GM19193 (cell line): ENCODE results near the gene CEND1.

Experiments used
- POLR2A ChIP-seq: IDR thresholded peaks from 4 replicates; pipeline ENCODE4 v1.6.1; 2011; ENCODE audit not compliant: insufficient read depth, insufficient read length; ENCODE audit errors: extremely low read depth

CEND1 gene

DNA sequence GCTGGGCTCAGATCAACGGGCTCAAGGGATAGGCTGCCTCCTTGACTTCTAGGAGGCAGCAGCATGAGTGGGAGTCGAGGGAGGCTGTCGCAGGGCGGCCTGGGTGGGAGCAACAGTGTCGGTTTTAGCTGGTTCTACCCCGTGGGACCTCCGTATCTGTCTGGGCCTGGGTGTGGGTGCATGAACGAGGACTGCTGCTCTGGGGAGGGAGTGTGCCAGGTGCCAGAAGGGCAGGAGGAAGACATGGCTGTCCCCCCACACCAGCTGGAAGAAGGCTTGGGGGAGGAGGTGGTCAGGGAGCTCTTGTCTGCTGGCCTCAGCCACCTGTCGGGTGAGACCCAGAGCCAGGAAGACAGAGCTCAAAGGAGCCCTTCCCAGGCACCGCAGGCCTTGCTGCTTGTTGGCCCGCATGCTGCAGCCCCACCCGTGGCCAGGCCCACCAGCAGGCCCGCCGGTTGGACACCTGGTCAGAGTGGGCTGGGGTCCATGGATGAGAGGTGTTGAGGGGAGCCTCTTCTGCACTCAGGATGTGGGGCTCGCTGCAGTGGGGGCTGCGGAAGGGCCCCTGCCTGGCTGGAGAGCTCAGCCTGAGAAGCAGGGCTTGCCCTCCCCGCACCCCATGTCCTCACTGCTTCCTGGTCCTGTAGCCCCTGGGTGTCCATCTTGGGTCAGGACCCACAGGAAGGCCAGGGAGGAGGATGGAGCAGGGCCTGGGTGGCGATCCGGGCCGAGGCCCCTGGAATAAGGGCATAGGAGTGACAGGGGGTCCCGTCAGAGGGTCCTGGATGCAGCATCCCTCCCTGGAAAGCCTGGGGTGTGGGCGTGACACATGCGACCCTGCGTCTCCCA, 3.4 kb downstream of the CEND1 start:
- no peak for TF ChIP-seq POLR2A

DNA sequence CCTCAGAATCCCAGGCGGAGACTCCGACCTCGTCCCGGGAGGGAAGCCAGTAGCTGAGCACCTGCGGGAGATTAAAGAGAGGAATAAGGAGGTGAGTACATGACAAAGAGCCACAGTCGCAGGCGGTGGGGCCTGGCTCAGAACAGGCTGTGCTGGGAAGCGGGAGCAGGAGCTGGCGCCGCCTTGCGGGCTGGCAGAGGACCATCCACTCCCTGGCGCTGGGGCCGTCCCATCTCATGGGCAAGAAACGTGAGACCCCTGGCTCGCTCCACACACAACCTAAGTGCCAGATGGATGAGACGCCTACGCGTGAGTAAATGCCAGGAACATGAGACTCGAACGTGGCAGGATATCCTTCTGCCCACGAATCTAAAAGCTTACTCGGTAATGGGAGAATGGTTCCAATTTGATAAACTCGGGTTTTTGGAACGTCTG, 6.3 kb downstream of the CEND1 start:
- TF ChIP-seq POLR2A = no peak

DNA sequence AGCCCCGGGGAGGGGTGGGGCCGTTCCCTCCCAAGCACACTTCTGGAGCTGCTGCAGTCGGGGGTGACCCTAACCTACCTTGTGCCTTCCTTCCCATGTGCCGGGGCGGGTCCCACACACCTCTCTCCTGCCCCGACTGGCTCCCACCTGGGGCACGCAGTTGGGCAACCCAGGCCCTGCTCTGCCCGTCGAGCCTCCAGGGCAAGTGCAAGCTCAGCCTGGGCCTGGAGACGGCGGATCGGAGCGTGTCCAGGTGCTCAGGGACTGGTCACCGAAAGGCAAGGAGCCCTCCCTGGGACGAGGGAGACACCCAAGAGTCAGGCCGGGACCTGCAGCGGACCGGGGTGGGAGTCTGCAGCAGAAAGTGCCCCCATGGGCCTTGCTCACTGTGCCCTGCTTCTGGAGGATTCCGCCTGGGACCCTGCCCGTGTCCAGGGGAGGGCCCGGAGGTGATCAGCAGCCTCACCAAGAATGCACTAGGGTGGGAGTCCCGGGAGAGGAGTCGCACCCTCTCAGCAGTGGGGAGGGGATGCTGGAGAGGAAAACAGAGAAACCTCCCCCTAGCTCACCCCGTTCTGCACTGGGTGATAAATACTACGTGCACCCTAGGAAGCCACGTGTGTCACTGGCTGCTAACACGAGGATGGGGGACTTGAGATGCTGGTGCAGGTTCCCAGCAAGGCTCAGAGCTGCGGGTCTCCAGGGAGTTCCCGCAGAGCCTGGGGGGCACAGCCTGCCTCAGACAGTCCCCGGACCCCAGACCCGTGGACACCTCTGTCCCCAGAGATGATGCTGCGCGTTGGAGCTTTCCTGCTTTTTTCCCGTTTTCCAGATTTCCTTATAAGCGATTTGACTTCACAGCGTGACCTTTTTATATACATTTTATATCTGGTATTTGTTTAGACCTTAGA, 7.4 kb downstream of the CEND1 start:
- TF ChIP-seq POLR2A = no peak

DNA sequence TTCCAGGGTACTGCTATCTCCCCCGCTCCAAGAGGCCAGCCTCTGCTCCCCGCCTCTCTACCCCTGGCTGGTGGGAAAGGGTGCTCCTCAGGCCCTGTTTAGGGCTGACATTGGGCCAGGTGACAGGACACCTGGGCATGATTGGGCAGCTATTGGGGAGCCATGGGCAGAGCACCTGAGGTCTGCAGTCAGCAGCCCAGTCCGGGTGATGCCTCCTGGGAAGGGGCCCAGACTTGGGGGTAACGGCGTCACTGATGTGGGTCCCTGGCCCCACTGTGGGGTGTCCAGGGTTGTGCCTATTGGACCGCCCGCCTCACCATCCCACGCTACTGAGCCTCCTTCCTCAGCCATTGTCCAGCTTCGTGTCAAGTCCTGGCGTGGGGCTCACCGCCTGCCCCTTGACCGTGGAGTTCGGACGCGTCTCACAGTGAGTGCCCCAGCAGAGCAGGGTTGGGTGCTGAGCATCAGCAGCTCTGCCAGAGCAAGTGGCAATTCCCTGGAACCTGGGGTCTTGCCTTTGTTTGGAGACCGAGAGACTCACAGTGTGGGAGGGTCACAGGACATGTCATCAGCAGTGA, 9.8 kb downstream of the CEND1 start:
- TF ChIP-seq POLR2A = no peak

DNA sequence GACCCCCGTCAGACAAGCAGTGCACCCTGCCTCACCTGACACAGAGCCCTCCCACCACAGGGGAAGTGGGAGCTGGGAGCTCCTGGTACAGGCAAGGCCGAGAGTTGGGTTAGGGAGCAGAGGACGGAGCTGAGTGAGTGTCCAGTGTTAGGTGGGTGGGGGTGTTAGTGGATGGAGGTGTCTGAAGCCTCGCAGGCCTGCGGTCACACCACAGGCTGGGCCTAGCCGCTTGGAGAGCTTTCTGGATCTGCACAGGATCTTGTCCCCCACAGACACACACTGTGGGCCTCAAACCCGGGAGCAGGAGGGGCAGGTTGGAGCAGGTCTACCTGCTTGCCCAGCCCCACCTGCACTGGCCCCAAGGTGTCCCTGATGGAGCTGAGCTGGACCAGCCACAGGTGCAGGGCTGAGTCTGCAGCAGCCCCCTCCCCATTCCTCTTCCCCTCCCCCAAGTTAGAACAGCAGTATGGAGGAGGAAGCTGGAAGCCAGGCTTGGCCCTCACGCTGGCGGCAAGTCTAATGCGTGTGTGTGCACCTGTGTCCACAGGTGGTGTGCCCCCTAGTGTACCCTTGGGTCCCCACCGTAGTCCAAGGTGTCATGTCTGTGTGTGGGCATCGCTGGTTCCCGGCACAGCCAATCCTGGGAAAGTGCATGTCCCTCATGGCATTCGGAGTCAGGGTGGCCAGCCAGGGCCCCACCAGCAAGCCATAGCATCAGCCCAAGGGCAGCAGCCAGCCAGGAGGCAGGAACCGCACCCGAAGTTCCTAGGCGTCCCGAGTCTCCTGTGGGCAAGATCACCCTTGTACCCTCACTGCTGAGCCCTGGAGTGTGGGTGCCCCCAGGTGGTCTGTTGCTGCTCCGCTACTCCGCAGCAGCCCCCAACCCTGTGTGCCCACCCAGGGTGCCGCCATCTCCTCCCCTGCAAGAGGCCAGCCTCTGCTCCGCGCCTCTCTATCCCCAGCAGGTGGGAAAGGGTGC, 10.6 kb downstream of the CEND1 start:
- no peak for TF ChIP-seq POLR2A

DNA sequence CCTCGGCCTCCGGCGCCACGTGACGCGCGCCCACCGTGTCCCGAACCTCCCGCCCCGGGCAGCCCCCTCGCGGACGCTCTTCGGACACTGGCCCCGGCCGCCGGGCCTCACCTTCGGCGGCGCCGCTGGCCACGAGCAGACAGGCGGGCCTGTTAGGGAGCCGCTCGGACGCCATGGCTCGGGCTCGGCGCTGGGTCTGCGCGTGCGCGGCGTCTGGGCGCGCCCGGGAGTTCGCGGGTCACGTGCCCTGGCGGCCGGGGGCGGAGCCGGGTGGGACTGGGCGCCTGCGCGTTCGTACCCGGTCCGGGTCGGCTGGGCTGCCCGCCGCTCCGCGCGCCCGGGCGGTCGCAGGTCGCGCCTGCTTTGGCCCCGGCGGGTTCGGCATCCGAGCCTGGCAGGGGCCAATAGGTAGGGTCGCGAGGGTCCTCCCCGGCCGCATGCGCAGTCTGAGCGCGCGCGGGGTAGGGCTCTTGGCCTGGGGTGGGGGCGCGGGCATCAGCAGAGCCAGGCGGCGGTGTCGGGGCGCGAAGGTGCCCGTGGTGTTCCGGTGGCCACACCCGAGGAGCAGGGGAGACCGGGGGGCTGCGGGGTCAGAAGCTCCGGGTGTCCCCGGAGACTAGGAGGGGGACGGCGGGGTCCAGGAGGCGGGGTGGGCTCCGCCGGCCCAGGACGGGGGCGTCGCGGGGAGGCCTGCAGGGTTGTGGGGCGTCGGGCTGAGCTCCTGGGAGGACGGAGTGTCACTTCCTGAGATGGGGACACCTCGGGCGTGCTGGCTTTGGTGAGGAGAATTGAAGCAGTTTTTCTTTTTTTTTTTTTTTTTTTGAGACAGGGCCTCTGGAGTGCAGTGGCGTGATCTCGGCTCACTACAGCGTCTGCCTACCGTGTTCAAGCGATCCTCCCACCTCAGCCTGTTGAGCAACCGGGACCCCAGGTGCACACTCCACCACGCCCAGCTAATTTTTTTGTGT, 12.3 kb downstream of the CEND1 start, which contains the start of gene GATD1:
GATD1 (minus strand) TSS at position 200 of the 968 bp plus-strand sequence; CDS start at position 175, 25 bp downstream.
- peak; percentile 94 for TF ChIP-seq POLR2A

DNA sequence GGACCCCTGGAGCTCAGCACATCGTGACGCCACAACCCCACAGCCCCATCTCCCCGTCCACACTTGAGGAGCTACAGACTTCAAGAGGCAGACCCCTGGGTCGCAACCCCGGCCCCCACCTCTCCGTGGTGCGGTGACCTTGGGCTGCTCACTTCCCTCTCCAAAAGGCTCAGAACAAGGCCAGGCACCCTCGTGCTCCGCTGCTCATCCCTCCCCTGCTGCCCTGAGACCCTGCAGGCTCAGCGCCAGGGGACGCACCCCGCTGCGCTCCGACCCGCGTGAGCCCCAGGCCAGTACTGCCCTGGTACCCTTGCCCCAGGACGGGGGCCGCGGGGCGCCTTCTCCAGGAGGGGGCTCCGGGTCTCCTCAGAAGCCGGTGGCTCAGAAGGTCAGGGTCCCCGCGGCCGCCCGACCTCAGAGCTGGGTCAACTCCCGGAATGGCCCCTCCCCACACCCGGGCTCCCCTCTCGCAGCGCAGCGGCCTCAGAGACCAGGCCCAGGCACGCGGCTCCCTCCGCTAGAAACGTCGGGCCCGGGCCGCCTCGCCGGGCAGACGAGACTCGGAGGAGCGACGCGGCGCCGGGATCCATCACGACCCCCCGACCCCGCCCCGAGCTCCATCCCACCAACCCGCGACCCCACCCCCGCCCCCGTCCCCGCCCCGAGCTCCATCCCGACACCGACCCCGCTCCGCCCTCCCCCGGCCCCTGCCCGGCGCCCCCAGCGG, 13.2 kb downstream of the CEND1 start:
- no peak for TF ChIP-seq POLR2A

DNA sequence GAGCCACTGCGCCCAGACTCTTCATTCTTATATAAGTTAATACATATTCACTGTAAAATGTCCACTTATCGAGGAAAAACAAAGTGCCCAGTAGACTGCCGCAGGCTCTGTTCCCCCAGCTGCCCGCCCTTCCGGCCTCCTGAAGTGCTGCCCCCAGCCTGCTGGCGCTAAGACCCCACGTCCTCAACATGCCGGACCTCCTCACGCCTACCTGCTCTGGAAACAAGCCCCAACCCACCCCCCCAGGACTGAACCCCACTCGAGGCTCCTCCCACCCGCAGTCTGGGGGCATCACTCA, 13.7 kb downstream of the CEND1 start:
- no peak for TF ChIP-seq POLR2A

DNA sequence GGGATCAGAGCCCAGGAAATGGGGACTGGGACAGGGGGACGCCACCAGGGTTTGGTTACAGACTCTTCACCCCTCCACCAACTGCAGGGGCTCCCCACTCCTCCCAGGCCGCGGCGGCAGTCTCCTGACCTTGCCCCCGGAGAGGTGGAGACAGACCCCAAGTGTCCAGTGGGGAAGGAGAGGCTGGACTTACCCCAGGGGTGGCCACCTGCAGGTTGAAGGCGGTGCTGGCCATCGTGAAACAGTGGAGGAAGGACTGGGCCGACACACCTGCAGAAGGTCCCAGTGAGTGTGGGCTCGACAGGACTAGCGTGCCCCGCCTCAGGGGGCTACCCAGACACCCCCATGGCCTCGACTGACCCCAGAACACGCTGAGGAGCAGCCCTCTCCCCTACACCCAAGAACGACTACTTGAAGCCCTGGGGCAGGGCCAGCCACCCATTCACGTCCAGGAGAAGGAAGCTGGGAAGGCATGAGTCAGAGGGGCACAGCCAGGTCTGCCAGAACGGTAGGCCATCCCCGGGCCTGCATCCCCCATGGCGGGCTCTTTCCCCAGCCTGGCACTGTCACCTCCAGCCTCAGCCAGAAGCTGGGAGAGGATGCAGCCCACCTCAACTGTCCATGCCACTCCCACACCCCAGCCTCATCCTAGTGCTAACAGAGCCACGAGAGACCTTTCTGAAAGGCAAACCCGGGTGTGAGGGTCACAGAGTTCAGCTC, 14.9 kb downstream of the CEND1 start:
- no peak for TF ChIP-seq POLR2A

DNA sequence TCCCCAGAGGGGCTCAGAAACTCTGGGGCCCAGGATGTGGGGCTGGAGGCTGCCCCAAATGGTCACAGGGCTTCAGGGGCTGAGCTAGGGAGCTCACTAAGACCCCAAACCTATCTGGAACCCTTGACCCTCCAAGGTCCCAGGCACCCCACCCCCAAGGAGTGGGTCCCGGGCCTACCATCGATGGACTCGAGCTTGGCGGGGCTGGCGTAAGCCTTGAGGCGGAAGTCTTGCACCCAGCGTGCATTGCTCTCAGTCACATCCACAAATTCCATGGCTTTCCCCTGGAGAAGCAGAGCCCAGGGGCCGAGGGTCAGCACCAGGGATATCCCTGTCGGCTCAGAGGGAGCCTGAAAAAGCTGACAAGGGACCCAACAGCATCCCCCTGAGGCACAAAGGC, 16.1 kb downstream of the CEND1 start:
- no peak for TF ChIP-seq POLR2A

DNA sequence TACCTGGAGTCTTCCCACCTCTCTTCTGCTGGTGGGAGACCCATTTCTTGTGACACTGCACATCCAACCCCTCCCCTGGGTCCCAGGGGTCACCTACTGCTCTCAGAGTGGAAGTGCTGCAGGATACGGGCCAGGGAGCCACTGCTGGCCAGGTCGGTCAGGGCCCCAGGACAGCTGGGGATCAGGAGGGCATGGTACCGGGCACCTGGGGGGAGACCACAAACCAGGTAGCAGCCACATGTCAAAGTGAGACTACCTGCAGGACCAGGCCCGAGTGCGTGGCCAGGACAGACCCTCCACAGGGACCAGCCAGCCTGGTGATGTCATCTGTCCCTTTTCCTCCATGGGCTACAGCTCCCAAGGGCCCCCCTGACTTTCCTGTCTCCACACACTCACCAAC, 16.5 kb downstream of the CEND1 start:
- TF ChIP-seq POLR2A = no peak
